KG1 (cell line): ENCODE measurements around the gene PAPPA.

ENCODE experiments used
- DNase-seq: peaks from one replicate; lab custom pipeline; 2025; lab: John Stamatoyannopoulos, UW

The PAPPA gene

DNA sequence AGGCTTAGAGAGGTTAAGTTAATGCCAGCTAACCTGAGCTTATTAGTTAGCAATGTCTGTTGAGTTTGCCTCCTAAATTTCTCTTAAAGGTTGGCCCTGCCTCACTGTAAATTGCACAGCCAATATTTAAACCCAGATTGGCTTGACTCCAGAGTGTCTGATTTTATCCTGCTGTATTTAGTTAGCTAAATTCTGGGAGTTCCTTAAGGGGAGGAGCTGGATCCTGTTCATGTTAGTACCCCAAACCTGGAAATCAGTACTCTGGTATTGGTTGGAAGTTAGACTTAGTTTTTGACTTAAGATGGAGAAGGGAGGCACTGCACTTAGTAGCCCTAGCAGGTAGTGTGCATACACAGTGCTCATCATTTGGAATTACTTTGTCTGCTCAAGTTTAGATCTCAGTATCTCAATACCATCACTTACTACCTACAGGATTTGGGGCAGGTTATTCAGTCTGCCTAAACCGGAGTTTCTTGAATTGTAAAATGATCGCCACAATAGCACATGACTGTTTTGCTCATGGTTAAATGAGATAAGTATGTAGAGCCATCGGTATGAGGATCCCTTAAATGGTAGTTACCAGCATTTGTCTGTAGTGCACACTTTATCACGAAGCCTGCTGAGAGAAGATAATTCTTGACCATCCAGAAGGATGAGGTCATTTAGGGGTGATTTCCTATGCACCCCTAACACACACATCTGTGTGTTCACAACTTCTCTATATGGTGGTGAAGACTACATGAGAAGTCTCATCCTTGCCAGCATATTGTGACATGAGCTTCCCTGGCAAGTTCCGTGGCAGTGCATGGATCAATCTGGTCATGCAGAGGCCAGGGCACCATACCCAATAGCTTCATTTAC is 268.8 kb downstream of the PAPPA start:
- no peak for DNase-seq

DNA sequence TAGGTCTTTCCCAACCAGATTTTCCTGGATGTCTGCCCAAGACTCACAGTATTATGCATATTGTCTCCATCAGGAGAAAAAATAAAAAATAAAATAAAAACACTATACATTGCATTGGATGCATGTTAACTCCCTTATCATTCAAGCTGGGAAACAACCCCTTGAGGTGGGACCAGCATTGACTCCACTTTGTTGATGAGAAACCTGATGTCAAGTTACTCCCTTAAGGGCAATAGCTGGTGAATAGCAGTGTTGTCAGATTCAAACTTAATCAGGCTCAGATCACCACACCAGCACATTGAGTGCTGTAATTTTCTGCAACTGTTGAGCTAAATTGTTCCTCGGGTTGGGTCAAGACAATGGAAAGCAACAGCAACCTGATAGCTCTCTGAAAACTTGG is 269.6 kb downstream of the PAPPA start:
- DNase-seq = no peak

DNA sequence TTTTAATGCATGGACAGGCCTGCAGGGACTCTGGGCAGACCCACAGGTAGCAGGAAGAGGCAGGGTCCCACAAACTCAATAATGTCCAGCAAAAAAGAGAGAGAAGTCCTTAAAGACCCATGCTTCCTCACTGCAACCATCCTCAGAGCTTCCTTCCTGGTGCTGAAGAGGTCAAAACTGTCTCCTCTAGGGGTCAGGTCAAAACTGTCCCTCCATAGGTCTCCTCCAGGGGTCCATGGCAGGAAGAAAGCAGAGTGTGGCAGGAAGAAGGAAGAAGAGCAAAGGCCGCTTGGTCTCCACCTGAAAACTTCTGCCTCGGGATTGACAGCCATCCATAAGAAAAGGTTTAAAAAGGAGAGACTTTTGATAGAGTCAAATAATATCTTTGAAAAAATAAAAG is 271.7 kb downstream of the PAPPA start:
- DNase-seq = no peak

DNA sequence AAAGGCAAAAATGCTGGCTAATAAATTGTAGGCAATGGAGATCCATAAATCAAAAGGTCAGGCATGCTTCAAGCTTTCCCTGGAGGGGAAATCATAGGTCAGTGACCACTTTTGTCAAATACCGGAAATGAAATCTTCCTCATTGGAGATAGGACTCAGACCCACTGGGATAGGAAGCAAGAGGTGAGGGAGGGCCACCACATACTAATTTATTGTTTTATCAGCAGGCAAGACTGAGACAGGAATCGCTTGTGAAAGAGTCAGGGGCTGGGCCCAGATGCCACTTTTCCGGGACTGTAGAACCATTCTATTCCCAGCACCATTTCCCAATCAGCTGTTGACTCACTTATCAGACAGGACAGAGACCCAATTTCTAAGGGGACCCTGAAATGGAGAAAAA is 277.3 kb downstream of the PAPPA start:
- DNase-seq = no peak

DNA sequence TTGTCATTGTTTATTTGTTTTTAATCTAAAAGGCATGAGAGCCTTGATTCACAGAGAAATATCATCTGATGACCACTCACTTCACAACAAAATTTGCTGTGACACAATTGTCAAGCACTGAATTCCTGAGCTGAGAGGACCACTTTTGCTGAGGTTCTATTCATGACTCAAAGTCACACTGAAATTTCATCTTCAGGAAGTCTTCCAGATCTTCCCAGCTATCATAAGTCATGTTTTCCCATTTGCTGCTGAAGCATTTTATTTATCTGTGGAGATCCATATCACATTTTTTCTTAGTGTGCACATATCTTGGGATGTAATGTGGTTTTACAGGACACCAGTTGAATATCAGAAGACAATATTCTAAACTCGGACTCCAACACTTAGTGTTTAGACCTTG is 278.5 kb downstream of the PAPPA start:
- no peak for DNase-seq

GRCh38 chr9:116434314-116434713 is 280.7 kb downstream of the PAPPA start:
- DNase-seq = no peak

DNA sequence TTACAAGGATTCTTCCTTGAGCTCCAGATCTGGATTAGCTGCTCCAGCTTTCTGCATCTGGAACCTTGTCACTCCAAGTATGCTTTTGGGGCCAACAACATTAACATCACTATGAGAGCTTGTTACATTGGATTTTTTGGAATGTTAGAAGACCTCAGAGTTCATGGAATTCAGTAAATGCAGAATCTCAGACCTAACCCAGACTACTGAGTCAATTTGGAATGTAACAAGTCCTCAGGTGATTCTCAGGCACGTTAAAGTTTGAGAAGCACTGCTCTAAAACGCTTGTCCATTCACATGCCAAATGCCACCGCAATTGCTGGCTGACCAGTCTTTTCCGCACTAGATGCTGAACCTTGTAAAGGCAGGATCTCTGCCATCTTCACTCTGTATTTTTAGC is 282.1 kb downstream of the PAPPA start:
- no peak for DNase-seq

DNA sequence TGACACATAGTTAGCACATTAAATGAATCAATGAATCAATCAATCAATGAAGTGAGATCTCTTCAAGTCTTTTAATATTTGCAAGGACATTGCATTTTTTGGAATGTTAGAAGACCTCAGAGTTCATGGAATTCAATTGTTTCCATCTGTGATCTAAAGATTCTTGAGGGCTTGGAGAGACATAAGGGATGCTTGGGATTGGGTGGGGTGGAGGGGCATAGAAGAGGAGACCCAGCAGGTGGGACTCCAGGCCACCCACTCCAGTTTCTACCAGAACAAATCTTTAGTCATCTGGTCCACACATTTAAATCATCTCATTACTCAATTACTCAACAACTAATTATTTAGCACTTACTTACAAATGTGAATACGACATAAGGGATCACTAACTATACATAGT is 282.5 kb downstream of the PAPPA start:
- DNase-seq = no peak

DNA sequence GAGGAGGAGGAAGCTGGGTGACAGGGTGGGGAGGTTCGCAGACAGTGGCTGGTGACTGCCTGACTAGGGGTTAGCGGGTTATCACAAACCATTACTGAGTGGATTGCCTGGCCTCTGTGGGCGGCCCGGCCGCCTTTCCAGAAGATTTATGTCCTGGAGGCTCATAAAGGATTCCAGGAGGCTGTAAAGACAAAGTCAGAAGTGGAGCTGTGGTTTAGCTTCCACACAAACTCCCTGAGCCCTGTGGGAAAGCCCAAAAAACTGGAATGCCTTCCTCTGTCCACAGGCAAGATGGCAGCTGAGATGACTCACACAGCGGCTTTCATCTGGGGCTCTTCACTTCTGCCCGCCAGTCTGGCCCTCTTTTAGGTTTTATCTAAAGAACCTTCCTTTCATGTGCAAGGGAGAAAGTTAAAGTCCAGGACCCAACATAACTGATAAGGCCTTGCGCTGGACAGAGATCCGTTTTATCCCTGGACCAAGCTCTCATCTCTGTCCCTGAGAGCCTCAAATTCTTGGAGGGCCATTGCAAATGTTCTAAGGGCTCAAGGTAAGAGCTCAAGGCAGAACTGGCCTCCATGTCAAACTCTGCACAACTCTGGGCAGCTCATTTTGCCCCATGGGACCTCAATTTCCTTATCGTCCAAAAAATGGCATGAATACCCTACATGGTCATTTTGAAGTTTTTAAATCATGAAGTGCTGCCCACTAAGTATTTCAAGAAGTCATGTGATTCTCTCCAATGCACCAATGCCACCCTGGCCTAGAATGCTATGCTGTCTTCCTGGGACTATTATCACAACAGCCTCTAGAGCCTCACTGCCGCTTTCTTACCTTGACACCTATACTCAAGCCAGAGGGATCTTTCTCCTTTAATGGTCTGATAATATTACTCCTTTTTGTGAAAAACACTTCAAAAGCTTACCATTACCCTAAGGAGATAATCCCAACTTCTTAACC is 284.1 kb downstream of the PAPPA start:
- DNase-seq = no peak

DNA sequence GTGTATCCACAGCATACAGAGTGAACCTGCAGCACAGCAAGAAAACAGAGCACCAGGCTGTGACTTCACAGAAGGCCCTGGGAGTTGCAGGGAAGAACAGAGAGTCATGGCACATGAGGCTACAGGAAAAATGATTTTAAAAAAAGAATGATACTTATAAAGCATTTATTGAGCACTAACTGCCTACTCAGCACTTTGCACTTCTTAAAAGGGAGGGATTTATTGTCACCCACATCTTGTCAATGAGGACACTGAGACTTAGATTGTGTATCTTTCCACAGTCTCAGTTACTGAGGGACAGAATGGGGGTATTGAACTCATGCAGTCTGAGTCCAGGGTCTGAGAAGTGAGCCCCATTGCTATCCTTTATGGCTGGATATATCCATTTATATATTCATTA is 288.9 kb downstream of the PAPPA start:
- no peak for DNase-seq

DNA sequence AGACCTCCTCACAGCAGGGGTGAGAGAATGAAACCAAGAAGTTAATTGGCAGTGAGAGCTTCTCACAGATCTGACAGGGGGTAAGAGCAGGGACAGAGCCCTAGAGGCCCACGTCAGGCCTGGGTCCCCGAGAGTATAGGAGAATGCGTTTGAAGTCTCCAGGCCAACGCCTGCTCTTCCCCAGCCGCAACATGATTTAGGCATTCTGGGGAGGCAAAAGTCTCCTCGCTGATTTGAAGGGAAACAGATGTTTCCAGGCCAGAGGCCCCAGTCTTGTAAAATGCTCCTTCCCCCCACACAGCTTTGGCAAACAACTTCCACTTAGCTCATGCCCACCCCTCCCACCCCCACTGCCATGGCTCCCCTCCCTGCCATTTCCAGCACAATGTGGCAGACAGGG is 294.3 kb downstream of the PAPPA start:
- DNase-seq = no peak

DNA sequence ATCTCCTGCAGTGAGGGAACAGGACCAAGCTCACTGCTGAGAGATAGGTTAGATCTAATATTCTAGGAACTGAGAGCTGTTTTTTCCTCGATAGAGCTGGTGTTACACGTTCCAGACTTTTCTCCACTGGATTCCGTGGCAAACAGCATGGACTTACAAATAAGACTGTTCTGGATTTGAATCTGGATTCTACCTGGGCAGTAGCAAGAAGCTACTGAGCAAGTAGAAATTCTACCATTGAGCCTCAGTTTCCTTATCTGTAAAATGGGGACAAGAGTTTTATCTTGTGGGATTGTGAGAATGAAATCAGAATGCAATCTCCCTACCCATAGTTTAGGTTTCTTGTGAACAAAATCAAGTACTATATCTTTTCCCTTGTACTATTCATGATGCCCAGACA is 294.8 kb downstream of the PAPPA start:
- no peak for DNase-seq

DNA sequence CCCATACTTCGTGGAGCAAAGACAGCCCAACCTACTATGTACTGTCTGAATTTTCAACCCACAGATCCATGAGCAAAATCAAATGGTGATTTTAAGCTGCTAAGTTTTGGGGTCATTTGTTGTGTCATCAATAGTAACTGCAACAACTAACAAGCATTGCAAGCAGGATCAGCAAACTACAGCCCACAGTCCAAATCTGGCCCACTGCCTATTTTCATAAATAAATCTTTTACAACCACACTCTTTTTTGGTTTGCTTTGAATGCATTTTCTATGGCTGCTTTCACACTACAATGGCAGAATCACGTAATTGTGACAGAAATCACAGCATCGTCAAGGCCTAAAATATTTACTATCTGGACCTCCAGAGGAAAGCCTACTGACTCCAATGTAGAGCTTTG is 296.4 kb downstream of the PAPPA start:
- no peak for DNase-seq

DNA sequence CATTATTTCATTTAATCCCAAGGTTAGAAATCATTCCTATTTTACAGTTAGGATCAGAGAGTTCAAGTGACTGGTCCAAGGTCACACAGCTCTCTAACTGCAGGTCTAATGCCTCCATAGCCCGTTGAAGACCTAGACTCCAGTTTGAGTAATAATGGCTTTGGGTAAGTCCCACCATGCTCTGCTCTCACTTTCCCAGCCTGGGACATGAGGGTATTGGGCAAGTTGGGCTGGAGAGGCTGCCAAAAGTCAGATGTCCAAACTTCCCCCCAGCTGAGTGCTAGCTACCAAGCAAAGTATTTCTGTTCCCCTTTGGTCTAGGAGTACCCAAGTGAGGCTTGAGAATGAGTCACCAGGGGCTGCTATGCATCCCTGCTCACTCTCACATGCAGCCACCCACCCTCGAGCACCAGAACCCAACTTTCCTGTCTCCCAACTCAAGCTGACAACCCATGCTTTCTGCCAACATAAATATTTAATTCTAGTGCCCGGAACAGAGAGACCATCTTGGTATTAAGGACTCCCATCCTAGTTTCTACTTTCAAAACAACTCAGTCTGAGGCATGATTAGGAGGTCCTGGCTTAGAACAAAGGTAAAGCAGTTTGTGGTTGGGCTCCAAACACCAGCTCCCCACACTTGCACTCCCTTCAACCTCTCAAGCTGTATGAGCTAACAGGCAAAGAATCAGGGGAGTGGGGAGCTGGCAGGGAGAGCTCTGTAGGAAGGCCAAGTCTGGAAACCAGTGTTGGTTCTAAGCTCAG is 297.0 kb downstream of the PAPPA start:
- no peak for DNase-seq

- DNase-seq = no peak
Measured at GRCh38 chr9:116451500-116452115, 298.0 kb downstream of the PAPPA start.
